ENCODE results near the gene USH1C. TPM values are rescaled to one million over a fixed set of nuclear protein-coding genes. Genes with fewer than 3 reads are reported as not detected.

Gene USH1C
- total RNA-seq, 3 donors from 2014 or later (not counting 1 experiment from before 2014, with no cell fraction given) = not detected

DNA sequence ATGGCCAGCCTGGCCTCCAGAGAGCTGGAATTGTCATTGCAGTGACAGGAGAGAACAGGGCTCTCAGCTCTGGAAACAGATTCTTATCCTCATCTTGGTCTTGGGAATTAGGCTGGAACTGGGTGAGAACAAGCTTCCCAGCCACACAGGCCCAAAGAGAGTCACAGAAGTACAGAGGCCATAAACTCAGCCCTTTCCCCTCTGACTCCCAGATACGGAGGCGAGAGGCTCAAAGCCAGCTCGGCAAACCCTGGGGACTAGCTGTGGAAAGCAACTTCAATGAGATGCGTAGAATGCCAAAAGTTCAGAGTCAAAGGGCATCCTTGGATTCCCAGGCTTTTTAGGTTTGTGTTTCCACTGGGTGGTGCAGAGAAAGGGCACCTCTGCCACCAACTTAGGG lies 53.3 kb downstream of the USH1C start:
- no peak for ATAC-seq
- Mint-ChIP-seq H3K27ac (no peak overlapping the region), H3K4me1 (no peaks in the 10 kb centered on the region), H3K27me3 (ENCODE audit: low read depth in 2 of 2) (peaks cover 10 to 14% of the 10 kb centered on the region in 2 donors), H3K4me3 (no peak overlapping the region), H3K36me3 (no peaks in the 10 kb centered on the region), H3K9me3 (no peaks in the 10 kb centered on the region)
- Histone ChIP-seq H3K27ac (ENCODE audit: low read length) (no peak overlapping the region), H3K27me3 (ENCODE audit: control insufficient read depth, insufficient read depth, low read length) (no peaks in the 10 kb centered on the region), H3K36me3 (ENCODE audit: control insufficient read depth, insufficient read depth, low read length) (no peaks in the 10 kb centered on the region), H3K4me1 (ENCODE audit: control insufficient read depth, insufficient read depth, low read length) (no peaks in the 10 kb centered on the region), H3K4me3 (ENCODE audit: low read length) (no peak overlapping the region), H3K9me3 (ENCODE audit: control insufficient read depth, insufficient read depth, low read length) (no peaks in the 10 kb centered on the region)
- TF ChIP-seq, protein P1, sequence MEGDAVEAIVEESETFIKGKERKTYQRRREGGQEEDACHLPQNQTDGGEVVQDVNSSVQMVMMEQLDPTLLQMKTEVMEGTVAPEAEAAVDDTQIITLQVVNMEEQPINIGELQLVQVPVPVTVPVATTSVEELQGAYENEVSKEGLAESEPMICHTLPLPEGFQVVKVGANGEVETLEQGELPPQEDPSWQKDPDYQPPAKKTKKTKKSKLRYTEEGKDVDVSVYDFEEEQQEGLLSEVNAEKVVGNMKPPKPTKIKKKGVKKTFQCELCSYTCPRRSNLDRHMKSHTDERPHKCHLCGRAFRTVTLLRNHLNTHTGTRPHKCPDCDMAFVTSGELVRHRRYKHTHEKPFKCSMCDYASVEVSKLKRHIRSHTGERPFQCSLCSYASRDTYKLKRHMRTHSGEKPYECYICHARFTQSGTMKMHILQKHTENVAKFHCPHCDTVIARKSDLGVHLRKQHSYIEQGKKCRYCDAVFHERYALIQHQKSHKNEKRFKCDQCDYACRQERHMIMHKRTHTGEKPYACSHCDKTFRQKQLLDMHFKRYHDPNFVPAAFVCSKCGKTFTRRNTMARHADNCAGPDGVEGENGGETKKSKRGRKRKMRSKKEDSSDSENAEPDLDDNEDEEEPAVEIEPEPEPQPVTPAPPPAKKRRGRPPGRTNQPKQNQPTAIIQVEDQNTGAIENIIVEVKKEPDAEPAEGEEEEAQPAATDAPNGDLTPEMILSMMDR (IDR thresholded peaks at IDR 0.05) = no peak
- intact Hi-C loops (cut with micrococcal nuclease) = no loop called here
- 89% methylated on average over 4 of the region's 4 CpGs for WGBS (ENCODE audit: insufficient coverage)
- no peak for DNase-seq

DNA sequence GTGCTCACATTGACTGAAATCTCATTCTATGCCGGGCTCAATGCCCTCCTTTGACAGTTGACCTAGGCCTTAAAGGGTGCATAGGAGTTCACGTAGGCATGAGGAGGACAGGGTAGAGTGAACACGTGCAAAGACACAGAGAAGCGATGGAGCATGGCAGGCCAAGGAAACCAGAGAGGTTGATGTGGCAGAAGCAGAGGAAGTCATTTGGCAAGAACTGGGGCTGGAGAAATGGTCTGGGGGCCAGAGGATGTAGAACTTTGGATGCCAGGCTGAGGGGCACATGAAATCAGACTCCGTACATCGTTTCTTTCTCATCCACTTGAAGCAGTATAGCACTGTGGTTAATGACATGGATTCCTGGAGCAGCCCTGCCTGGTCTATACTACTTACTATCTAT lies 54.0 kb downstream of the USH1C start:
- peaks cover 10 to 14% of the 10 kb centered on the region in 2 donors for H3K27me3 Mint-ChIP-seq (ENCODE audit: low read depth in 2 of 2)
- H3K9me3 Mint-ChIP-seq = no peaks in the 10 kb centered on the region
- ATAC-seq (no peak), DNase-seq (no peak)
- H3K4me1 ChIP-seq (ENCODE audit: control insufficient read depth, insufficient read depth, low read length) = no peaks in the 10 kb centered on the region
- no peaks in the 10 kb centered on the region for H3K4me1 Mint-ChIP-seq
- H3K36me3 ChIP-seq (ENCODE audit: control insufficient read depth, insufficient read depth, low read length) = no peaks in the 10 kb centered on the region
- H3K36me3 Mint-ChIP-seq = no peaks in the 10 kb centered on the region
- H3K27ac Mint-ChIP-seq = no peak overlapping the region
- no peaks in the 10 kb centered on the region for H3K9me3 ChIP-seq (ENCODE audit: control insufficient read depth, insufficient read depth, low read length)
- H3K4me3 Mint-ChIP-seq = no peak overlapping the region
- no peak overlapping the region for H3K4me3 ChIP-seq (ENCODE audit: low read length)
- H3K27ac ChIP-seq (ENCODE audit: low read length) = no peak overlapping the region
- TF ChIP-seq, protein P1 (IDR thresholded peaks at IDR 0.05) = no peak
- H3K27me3 ChIP-seq (ENCODE audit: control insufficient read depth, insufficient read depth, low read length) = no peaks in the 10 kb centered on the region
- intact Hi-C loops (cut with micrococcal nuclease) = no loop called here
- 88% methylated on average over 6 of the region's 6 CpGs for WGBS (ENCODE audit: insufficient coverage)

DNA sequence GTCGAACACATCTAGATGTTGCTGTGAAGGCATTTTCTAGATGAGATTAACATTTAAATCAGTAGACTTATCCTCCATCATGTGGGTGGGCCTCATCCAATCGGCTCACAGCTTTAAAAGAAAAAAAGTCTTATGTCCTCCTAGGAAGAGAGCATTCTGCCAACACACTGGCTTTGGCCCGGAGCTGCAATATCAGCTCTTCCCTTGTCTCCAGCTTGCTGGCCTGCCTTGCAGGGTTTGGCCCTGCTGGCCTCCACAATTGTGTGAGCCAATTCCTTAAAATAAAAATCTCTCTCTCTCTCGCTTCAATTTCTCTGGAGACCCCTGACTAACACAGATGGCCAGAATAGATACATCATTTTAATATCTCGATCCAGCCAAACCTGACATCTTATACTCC lies 54.5 kb downstream of the USH1C start:
- Histone ChIP-seq H3K27ac (ENCODE audit: low read length) (no peak overlapping the region), H3K4me3 (ENCODE audit: low read length) (no peak overlapping the region), H3K36me3 (ENCODE audit: control insufficient read depth, insufficient read depth, low read length) (no peaks in the 10 kb centered on the region), H3K27me3 (ENCODE audit: control insufficient read depth, insufficient read depth, low read length) (no peaks in the 10 kb centered on the region), H3K4me1 (ENCODE audit: control insufficient read depth, insufficient read depth, low read length) (no peaks in the 10 kb centered on the region), H3K9me3 (ENCODE audit: control insufficient read depth, insufficient read depth, low read length) (no peaks in the 10 kb centered on the region)
- H3K36me3 Mint-ChIP-seq = no peaks in the 10 kb centered on the region
- 88% methylated on average over 5 of the region's 5 CpGs for WGBS (ENCODE audit: insufficient coverage)
- H3K27ac Mint-ChIP-seq = no peak overlapping the region
- no peaks in the 10 kb centered on the region for H3K9me3 Mint-ChIP-seq
- intact Hi-C loops (cut with micrococcal nuclease) = no loop called here
- no peak overlapping the region for H3K4me3 Mint-ChIP-seq
- TF ChIP-seq, protein P1 (IDR thresholded peaks at IDR 0.05) = no peak
- no peak for ATAC-seq
- no peak for DNase-seq
- H3K4me1 Mint-ChIP-seq = no peaks in the 10 kb centered on the region
- peaks cover 10 to 15% of the 10 kb centered on the region in 2 donors for H3K27me3 Mint-ChIP-seq (ENCODE audit: low read depth in 2 of 2)

DNA sequence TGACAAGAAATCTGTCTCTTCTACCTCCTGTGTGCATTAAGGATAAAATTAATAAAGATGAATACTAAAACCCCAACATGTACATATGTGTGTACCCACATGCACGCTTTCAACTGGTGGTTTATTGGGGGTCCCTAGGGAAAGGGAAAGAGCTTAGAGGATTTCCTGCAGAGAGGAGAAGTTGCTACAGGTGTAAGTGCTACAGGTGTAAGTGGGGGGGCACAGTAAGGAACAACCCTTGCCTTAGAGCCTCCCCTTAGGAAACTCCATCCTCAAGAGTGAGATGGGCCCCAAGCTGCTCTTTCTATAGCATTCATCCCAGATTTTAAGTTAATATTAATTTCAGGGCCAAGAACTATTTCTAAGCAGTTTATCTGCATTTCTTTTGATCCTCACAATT lies 55.7 kb downstream of the USH1C start:
- no peak overlapping the region for H3K4me3 Mint-ChIP-seq
- Histone ChIP-seq H3K9me3 (ENCODE audit: control insufficient read depth, insufficient read depth, low read length) (no peaks in the 10 kb centered on the region), H3K4me3 (ENCODE audit: low read length) (no peak overlapping the region), H3K27ac (ENCODE audit: low read length) (no peak overlapping the region), H3K4me1 (ENCODE audit: control insufficient read depth, insufficient read depth, low read length) (no peaks in the 10 kb centered on the region), H3K27me3 (ENCODE audit: control insufficient read depth, insufficient read depth, low read length) (no peaks in the 10 kb centered on the region), H3K36me3 (ENCODE audit: control insufficient read depth, insufficient read depth, low read length) (no peaks in the 10 kb centered on the region)
- no CpG with 5 or more reads among the region's 1 CpG for WGBS (ENCODE audit: insufficient coverage)
- intact Hi-C loops (cut with micrococcal nuclease) = no loop called here
- no peak overlapping the region for H3K27ac Mint-ChIP-seq
- H3K9me3 Mint-ChIP-seq = no peaks in the 10 kb centered on the region
- H3K4me1 Mint-ChIP-seq = no peaks in the 10 kb centered on the region
- TF ChIP-seq, protein P1 (IDR thresholded peaks at IDR 0.05) = no peak
- no peaks in the 10 kb centered on the region for H3K36me3 Mint-ChIP-seq
- no peak for ATAC-seq
- no peak for DNase-seq
- H3K27me3 Mint-ChIP-seq (ENCODE audit: low read depth in 2 of 2) = peaks cover 10 to 27% of the 10 kb centered on the region in 2 donors

Data from natural killer cell (primary cell).